Cerebellar nuclear complex (tissue), 1 donor: ENCODE data around the gene ADAMTS17.

Experiments
- DNase-seq, 2 experiments: peaks; one replicate each; lab custom pipeline; 2025; lab: John Stamatoyannopoulos, UW

ADAMTS17 gene, protein sequence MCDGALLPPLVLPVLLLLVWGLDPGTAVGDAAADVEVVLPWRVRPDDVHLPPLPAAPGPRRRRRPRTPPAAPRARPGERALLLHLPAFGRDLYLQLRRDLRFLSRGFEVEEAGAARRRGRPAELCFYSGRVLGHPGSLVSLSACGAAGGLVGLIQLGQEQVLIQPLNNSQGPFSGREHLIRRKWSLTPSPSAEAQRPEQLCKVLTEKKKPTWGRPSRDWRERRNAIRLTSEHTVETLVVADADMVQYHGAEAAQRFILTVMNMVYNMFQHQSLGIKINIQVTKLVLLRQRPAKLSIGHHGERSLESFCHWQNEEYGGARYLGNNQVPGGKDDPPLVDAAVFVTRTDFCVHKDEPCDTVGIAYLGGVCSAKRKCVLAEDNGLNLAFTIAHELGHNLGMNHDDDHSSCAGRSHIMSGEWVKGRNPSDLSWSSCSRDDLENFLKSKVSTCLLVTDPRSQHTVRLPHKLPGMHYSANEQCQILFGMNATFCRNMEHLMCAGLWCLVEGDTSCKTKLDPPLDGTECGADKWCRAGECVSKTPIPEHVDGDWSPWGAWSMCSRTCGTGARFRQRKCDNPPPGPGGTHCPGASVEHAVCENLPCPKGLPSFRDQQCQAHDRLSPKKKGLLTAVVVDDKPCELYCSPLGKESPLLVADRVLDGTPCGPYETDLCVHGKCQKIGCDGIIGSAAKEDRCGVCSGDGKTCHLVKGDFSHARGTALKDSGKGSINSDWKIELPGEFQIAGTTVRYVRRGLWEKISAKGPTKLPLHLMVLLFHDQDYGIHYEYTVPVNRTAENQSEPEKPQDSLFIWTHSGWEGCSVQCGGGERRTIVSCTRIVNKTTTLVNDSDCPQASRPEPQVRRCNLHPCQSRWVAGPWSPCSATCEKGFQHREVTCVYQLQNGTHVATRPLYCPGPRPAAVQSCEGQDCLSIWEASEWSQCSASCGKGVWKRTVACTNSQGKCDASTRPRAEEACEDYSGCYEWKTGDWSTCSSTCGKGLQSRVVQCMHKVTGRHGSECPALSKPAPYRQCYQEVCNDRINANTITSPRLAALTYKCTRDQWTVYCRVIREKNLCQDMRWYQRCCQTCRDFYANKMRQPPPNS

GRCh38 chr15:100341750-100342560, at the start of gene ADAMTS17:
Gene ADAMTS17, minus strand, starts transcription at chr15:100341975. Its CDS starts 76 bp downstream, at chr15:100341899.
- peak; percentile 25 to 64 for DNase-seq

DNA sequence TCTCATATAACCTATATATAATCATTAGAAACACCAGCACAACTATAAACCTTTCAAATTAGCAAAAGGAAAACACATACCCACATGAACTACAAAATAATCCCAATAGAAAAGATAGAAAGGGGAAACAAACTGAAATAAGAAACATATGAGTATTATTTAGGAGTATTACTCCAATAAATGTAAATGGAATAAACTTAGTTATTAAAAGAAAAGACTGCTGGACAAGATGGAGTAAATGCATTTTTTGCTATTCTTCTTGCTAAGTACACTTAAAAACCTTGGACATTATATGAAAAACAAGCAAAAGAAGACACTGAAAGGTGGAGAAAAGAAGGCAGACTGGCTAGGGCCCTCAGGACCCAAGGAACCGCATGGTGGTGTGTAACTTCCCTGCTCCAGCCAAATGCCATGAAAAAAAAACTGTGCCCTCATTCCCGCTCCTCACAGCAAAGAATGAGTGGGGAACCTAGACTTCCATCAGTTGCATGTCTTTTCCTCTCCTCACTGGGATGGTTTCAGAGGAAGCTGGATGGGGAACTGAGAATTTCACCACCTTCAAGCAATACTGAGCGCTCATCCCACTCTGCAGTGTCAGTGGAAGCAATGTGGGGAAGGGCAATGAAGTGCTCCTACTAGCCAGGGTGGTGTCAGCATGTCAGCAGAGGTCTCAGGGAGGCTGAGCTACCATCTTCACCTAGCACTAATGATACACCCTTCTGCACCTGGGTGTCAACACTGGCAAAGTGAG, 43.7 kb upstream of the ADAMTS17 start:
- no peak for DNase-seq

GRCh38 chr15:100384108-100384410, 42.3 kb upstream of the ADAMTS17 start:
- DNase-seq = no peak

DNA sequence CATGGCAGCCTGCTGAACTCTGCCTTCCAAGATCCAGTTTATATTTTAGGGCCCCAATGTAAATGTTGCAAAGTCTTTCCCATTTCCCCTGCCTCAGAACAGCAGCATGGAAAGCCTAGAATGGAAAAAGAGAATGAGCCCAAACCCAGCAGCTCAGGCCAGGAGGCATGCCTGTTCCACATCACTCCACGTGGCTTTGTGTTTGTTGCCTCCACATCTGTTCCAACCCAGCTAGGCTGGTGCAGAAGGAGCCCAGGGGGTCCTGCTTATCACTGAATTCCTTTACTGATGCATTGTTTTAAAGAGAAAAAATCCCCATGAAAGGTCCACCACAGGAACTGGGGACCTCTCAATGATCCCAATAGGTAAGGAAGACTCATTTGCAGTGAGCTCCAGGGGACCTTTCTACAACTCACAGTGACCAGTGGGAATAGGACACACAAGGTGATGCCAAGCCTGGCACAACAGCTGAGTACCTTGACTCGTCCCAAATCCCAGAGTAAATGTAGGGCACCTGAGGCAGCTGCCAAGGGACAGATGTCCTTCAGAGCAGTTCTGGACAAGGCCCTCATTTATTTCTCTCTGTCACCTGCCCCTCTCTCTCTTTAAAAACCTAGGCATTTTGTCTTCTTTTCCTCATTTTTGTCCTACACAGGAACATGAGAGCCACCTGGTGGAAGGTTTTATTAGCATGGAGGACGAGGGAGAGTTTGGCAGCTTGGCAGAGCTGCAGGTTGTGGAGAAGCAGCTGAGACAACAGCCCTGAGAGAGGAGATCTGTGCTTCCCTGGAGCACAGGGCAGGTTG, 41.7 kb upstream of the ADAMTS17 start:
- DNase-seq = no peak

- no peak for DNase-seq
These were observed 32.2 kb upstream of the ADAMTS17 start for GRCh38 chr15:100373942-100374341.

- no peak for DNase-seq
These were observed 31.5 kb upstream of the ADAMTS17 start for GRCh38 chr15:100373120-100373896.

DNA sequence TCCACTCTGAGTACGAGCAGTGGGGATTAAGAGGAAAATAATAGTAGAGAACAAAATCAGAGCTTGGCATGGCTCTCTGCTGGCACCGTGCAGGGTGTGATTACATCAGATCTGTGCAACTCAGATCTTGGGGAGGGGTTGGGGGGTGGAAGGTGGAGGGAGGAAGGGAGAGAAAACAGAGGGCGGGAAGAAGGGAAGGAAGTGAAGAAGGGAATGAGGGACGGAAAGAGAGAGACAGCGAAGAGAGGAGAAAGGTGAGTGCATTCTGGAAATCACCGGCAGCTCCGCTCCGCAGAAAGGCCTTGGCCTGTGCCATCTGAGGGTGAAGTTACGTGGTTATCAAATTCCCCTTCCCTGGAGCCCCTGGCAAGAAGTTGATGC, 31.0 kb upstream of the ADAMTS17 start:
- no peak for DNase-seq

GRCh38 chr15:100355342-100355741, 13.6 kb upstream of the ADAMTS17 start:
- DNase-seq = no peak

DNA sequence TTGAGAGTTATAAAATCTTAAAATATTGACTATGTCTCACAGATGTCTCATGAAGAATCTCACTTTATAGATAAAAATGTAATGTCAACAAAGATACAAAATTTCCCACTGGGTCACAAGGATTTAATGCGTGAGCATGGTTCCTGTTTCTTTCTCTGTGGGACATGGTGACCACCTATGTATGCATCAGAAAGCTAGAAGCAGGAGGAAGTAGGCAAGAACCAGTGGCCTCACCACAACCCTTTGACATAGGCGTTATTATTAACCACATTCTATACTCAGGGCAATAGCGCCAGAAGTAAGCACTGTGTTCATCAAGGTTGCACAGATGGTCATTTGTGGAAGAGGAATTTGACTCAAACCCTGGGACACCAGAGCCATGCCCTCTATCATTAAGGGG, 11.7 kb upstream of the ADAMTS17 start:
- DNase-seq = no peak

DNA sequence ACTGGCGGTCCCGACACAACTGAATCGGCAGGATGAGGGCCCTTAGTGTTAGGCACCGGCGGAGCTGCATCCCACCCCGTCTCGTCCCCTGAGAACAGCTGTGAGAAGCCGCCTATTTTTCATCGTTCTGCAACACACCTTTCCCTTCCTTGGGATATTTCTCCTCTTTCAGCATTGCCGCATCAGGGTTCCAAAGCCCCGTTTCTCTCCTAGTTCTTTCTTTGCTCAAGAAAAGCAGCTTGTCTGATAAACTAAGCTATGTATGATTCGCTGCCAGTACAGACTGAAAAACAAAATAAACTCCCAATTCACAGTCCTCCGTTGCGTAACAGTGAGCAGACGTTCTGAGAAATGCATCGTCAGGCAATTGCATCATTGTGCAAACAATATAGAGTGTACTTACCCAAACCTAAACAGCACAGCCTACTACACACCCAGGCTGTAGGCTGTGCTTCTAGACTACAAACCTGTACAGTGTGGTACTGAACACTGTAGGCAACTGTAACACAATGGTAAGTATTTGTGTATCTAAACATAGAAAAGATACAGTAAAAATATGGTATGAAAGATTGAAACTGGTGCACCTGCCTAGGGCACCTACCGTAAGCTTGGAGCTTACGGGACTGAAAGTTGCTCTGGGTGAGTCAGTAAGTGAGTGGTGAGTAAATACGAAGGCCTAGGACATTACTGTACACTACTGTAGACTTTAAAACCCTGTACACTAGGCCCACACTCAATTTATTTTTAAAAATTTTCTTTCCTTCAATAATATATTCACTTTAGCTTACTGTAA, 8.9 kb upstream of the ADAMTS17 start:
- no peak for DNase-seq

DNA sequence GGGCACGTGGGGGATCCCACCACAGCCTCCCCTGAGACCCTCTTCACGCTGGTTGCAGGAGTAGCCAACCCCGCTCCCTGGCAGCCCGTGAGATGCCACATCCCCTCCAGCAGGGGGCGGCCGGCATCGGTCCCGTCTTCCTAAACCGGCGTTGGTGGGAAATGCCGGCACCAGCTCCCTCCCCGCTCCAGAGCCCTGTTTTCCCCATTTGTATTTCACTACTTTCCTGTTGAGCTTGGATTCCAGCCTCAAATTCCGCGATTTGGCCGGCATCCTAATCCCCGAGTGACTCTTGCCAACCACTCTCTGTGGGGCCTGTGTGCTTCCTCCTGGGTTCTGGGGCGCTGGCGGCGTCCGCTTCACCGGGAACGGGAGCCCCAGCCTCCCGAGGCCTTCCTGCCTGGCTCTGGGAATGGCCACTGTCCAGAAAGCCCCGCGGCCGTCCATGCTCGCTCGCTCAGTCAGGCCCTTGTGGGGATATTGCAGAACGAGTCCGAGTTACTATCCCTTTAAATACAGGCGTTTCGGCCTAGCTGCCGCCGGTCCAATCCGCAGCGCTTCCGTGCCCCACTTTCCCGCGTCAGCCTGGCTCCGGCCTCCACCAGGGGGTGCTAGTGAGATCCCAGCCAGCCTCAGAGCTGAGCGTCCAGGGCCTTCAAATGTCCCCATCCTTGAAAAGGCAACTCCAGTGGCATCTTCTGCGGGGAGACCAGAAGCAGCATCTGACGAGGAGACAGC, 8.1 kb upstream of the ADAMTS17 start:
- DNase-seq = peak; percentile 58 to 82

GRCh38 chr15:100349321-100349695, 7.5 kb upstream of the ADAMTS17 start:
- no peak for DNase-seq

DNA sequence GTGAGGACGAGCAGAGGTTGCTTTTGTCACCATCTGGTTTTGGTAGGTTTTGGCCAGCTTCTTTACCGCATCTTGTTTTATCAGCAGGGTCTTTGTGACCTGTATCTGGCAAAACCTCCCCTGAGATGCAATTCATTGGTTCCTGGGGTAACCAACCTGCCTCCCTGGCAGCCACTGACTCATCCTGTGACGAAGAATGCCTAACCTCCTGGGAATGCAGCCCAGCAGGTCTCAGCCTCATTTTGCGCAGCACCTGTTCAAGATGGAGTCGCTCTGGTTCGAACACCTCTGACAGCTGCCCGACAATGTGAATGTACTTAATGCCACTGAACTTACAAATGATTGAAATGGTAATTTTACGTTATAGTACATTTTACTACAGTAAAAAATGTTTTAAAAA, 6.8 kb upstream of the ADAMTS17 start:
- no peak for DNase-seq

GRCh38 chr15:100346866-100347512, 5.2 kb upstream of the ADAMTS17 start:
- DNase-seq = no peak

- DNase-seq = no peak
These were observed 3.7 kb upstream of the ADAMTS17 start for GRCh38 chr15:100345438-100345837.

- DNase-seq = no peak
These were observed 1.5 kb upstream of the ADAMTS17 start for GRCh38 chr15:100343251-100343650.

DNA sequence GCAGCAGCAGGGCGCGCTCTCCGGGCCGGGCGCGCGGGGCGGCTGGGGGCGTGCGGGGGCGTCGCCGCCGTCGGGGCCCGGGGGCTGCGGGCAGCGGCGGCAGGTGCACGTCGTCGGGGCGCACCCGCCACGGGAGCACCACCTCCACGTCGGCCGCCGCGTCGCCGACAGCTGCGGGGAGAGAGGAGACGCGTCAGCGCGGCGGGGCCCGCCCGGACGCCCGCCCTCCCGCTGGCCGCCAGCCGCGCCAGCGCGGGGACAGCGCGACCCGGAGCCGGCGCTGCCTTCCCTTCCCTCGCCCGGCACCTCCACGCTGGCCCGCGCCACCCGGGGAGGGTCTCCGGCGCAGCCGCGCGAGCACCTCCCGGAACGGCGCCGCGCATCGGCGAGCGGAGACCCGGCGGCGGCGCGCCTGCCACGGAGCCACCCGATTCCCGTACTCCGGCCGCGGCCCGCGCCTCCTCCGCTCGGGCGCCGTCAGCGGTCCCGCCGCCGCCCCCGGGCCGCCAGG, 481 bp downstream of the ADAMTS17 start:
- no peak for DNase-seq
